ENCODE results near the gene BATF2. TPM values are rescaled to one million over a fixed set of nuclear protein-coding genes. Genes with fewer than 3 reads are reported as not detected.

Gene BATF2
- total and polyA plus RNA-seq, 9 of the 15 experiments (the other 6 are each of a cell fraction or from before 2014, with no cell fraction given) = 1.7 to 8.9 (median 6.4) TPM

DNA sequence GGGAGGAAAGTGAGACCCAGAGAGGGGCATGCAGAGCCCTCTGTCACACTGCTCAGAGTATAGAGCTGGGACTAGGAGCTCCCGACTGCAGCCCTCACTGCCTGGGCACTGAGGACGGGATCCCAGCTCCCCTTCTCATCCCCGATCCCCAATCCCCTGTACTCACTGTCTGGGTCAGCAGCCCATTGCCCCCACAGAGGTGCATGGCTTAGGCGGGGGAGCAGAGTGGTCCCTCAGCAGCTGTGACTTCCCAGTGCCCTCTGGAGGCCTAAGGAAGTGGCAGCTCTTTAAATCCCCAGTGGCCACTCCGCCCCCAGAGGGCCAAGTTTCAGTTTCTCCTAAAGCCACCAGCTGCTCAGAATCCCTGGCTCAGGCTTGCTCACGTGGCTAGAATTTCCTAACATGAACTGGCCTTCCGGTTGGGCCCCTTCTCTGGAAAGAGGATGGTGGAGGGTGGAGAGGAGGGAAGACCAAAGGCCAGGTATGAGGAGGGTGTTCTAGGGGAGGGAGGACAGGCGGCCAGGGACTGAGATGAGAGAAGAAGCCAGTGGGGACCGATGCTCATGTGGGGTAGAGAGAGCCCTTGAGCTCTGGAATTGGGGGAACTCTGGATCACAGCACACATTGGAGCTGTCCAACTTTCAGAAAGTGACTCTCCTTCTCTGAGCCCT, at the start of gene BATF2 (continued):
- TF ChIP-seq TBP (optimal IDR thresholded peaks at IDR 0.05; ENCODE audit: low read depth, low read length) = peak; percentile 64
- TF ChIP-seq, protein P1, sequence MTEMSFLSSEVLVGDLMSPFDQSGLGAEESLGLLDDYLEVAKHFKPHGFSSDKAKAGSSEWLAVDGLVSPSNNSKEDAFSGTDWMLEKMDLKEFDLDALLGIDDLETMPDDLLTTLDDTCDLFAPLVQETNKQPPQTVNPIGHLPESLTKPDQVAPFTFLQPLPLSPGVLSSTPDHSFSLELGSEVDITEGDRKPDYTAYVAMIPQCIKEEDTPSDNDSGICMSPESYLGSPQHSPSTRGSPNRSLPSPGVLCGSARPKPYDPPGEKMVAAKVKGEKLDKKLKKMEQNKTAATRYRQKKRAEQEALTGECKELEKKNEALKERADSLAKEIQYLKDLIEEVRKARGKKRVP (CRISPR knock-in tag; IDR thresholded peaks at IDR 0.05) = no peak
- TF ChIP-seq, protein P2, sequence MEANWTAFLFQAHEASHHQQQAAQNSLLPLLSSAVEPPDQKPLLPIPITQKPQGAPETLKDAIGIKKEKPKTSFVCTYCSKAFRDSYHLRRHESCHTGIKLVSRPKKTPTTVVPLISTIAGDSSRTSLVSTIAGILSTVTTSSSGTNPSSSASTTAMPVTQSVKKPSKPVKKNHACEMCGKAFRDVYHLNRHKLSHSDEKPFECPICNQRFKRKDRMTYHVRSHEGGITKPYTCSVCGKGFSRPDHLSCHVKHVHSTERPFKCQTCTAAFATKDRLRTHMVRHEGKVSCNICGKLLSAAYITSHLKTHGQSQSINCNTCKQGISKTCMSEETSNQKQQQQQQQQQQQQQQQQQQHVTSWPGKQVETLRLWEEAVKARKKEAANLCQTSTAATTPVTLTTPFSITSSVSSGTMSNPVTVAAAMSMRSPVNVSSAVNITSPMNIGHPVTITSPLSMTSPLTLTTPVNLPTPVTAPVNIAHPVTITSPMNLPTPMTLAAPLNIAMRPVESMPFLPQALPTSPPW (CRISPR knock-in tag; IDR thresholded peaks at IDR 0.05) = peak; percentile 75
- no peak for TF ChIP-seq ZNF121 (CRISPR knock-in tag; conservative IDR thresholded peaks at IDR 0.05)
- peak; percentile 3; the same call in 1 of the 2 replicates for TF ChIP-seq STAG1 (CRISPR knock-in tag; IDR thresholded peaks at IDR 0.05; ENCODE audit: borderline replicate concordance)
- TF ChIP-seq NFIX (CRISPR knock-in tag; IDR thresholded peaks at IDR 0.05; ENCODE audit: low read depth) = no peak
- no peak for TF ChIP-seq ZNF146 (CRISPR knock-in tag; IDR thresholded peaks at IDR 0.05; ENCODE audit: unreplicated experiment)
- no peak for TF ChIP-seq CBX3 (IDR thresholded peaks at IDR 0.05; ENCODE audit: borderline replicate concordance in 1 of 2, low read length in 2 of 2)
- TF ChIP-seq ZNF444 (CRISPR knock-in tag; IDR thresholded peaks at IDR 0.05) = no peak
- no peak for TF ChIP-seq WHSC1 (IDR thresholded peaks at IDR 0.05; ENCODE audit: low read length)
- no peak for TF ChIP-seq NR4A1 (CRISPR knock-in tag; IDR thresholded peaks at IDR 0.05)
- TF ChIP-seq NR4A1 (tag; IDR thresholded peaks at IDR 0.05) = no peak
- TF ChIP-seq NFXL1 (CRISPR knock-in tag; IDR thresholded peaks at IDR 0.05) = no peak
- no peak for TF ChIP-seq NR2C1 (IDR thresholded peaks at IDR 0.05)
- peak; percentile 46 for TF ChIP-seq NR2C1 (tag; IDR thresholded peaks at IDR 0.05)
- no peak for TF ChIP-seq SRSF9 (IDR thresholded peaks at IDR 0.05; ENCODE audit: borderline replicate concordance, low read depth, low read length)
- no peak for TF ChIP-seq EZH2 (IDR thresholded peaks at IDR 0.05; ENCODE audit: borderline replicate concordance, low read depth, low read length)
- no peak for TF ChIP-seq PURB (CRISPR knock-in tag; IDR thresholded peaks at IDR 0.05; ENCODE audit: low read depth)
- TF ChIP-seq, protein P3, sequence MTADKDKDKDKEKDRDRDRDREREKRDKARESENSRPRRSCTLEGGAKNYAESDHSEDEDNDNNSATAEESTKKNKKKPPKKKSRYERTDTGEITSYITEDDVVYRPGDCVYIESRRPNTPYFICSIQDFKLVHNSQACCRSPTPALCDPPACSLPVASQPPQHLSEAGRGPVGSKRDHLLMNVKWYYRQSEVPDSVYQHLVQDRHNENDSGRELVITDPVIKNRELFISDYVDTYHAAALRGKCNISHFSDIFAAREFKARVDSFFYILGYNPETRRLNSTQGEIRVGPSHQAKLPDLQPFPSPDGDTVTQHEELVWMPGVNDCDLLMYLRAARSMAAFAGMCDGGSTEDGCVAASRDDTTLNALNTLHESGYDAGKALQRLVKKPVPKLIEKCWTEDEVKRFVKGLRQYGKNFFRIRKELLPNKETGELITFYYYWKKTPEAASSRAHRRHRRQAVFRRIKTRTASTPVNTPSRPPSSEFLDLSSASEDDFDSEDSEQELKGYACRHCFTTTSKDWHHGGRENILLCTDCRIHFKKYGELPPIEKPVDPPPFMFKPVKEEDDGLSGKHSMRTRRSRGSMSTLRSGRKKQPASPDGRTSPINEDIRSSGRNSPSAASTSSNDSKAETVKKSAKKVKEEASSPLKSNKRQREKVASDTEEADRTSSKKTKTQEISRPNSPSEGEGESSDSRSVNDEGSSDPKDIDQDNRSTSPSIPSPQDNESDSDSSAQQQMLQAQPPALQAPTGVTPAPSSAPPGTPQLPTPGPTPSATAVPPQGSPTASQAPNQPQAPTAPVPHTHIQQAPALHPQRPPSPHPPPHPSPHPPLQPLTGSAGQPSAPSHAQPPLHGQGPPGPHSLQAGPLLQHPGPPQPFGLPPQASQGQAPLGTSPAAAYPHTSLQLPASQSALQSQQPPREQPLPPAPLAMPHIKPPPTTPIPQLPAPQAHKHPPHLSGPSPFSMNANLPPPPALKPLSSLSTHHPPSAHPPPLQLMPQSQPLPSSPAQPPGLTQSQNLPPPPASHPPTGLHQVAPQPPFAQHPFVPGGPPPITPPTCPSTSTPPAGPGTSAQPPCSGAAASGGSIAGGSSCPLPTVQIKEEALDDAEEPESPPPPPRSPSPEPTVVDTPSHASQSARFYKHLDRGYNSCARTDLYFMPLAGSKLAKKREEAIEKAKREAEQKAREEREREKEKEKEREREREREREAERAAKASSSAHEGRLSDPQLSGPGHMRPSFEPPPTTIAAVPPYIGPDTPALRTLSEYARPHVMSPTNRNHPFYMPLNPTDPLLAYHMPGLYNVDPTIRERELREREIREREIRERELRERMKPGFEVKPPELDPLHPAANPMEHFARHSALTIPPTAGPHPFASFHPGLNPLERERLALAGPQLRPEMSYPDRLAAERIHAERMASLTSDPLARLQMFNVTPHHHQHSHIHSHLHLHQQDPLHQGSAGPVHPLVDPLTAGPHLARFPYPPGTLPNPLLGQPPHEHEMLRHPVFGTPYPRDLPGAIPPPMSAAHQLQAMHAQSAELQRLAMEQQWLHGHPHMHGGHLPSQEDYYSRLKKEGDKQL (CRISPR knock-in tag; IDR thresholded peaks at IDR 0.05; ENCODE audit: borderline replicate concordance) = no peak
- TF ChIP-seq RBBP5 (IDR thresholded peaks at IDR 0.05; ENCODE audit: borderline replicate concordance, insufficient read depth, low read length, poor library complexity, severe bottlenecking) = peak; percentile 22
- peak; percentile 79; the same call in 1 of the 2 replicates for TF ChIP-seq HEY1 (CRISPR knock-in tag; IDR thresholded peaks at IDR 0.05; ENCODE audit: borderline replicate concordance)
